H1 (cell line): ENCODE measurements around the gene MAP4K5. TPM values are rescaled to one million over a fixed set of nuclear protein-coding genes. Genes with fewer than 3 reads are reported as not detected.

Source experiments
- CTCF ChIA-PET: fragments of 300-600 bp; sonication (Branson Sonifier 250); formaldehyde crosslinking; loops from one replicate; lab custom pipeline; 2021; ENCODE audit not compliant: partially characterized antibody; lab: Charles Lee
- POLR2A ChIA-PET: fragments of 300-600 bp; sonication (Branson Sonifier 250); formaldehyde crosslinking; loops from one replicate; lab custom pipeline; 2021; ENCODE audit warnings: inconsistent platforms; ENCODE audit not compliant: partially characterized antibody; lab: Charles Lee
- DNase-seq, 2 experiments: peaks; one replicate each; pipeline versions ENCODE4 v3.0.0 to v3.0.0-alpha.2; 2010 to 2022; ENCODE audit warnings: low spot score in 2 of 2, low read depth in 1 of 2, mixed read lengths in 1 of 2
- FAIRE-seq: peaks from 2 replicates; lab custom pipeline; 2011; peaks lifted over from hg19 to GRCh38; lab: Jason Lieb, UNC
- H2AFZ ChIP-seq: 2 replicates; pipeline ENCODE4 v1.8.1; 2012; ENCODE audit warnings: low read length, inconsistent platforms
- H2AK5ac ChIP-seq: 2 replicates; pipeline ENCODE4 v1.6.1; 2013; ENCODE audit warnings: low read depth, low read length
- H2BK120ac ChIP-seq: replicated peaks from 2 replicates; pipeline ENCODE3; 2013; ENCODE audit warnings: low read depth, low read length, inconsistent platforms
- H2BK12ac ChIP-seq: 2 replicates; pipeline ENCODE4 v1.6.1; 2013; ENCODE audit warnings: low read depth, low read length
- H2BK15ac ChIP-seq: 2 replicates; pipeline ENCODE4 v1.6.1; 2013; ENCODE audit warnings: low read length
- H2BK20ac ChIP-seq: 2 replicates; pipeline ENCODE4 v1.6.1; 2013; ENCODE audit warnings: low read length
- H2BK5ac ChIP-seq: 2 replicates; pipeline ENCODE4 v1.6.1; 2013; ENCODE audit warnings: low read depth, low read length
- H3K14ac ChIP-seq: 2 replicates; pipeline ENCODE4 v1.6.1; 2013; ENCODE audit warnings: inconsistent platforms; ENCODE audit not compliant: insufficient read length
- H3K18ac ChIP-seq: 2 replicates; pipeline ENCODE4 v1.6.1; 2013; ENCODE audit warnings: low read length; ENCODE audit errors: extremely low read depth
- H3K23ac ChIP-seq: 2 replicates; pipeline ENCODE4 v1.6.1; 2013; ENCODE audit warnings: inconsistent platforms; ENCODE audit not compliant: insufficient read length
- H3K23me2 ChIP-seq: 2 replicates; pipeline ENCODE4 v1.6.1; 2013; ENCODE audit warnings: low read depth, low read length
- H3K27ac ChIP-seq: 2 replicates; pipeline ENCODE4 v1.6.1; 2011; ENCODE audit warnings: low read depth, low read length, inconsistent platforms
- H3K27me3 ChIP-seq, 4 experiments: replicated peaks in 1 of 4; 1 replicate in 1 of 4; 2 replicates in 3 of 4; pipeline versions ENCODE4 v1.6.1 to v1.8.1; 2011 to 2013; ENCODE audit warnings: low read length in 3 of 4, mild to moderate bottlenecking in 3 of 4, inconsistent platforms in 2 of 4, mixed read lengths in 2 of 4, moderate library complexity in 1 of 4; ENCODE audit not compliant: control insufficient read depth in 3 of 4, insufficient read depth in 3 of 4; ENCODE audit errors: extremely low read depth in 1 of 4
- H3K36me3 ChIP-seq, 4 experiments: 2 replicates each; pipeline versions ENCODE4 v1.6.1 to v1.8.1; 2011 to 2013; ENCODE audit warnings: mild to moderate bottlenecking in 4 of 4, low read length in 3 of 4, moderate library complexity in 2 of 4, control low read depth in 1 of 4, inconsistent platforms in 1 of 4; ENCODE audit not compliant: insufficient read depth in 4 of 4, control insufficient read depth in 2 of 4
- H3K4ac ChIP-seq: replicated peaks from 2 replicates; pipeline ENCODE3; 2013; ENCODE audit warnings: low read length, low read depth, mixed read lengths, inconsistent platforms; ENCODE audit not compliant: insufficient read length
- H3K4me1 ChIP-seq, 4 experiments: replicated peaks in 1 of 4; 1 replicate in 1 of 4; 2 replicates in 3 of 4; pipeline versions ENCODE4 v1.6.1 to v1.8.1; 2011 to 2013; ENCODE audit warnings: low read length in 3 of 4, inconsistent platforms in 2 of 4, mixed read lengths in 1 of 4; ENCODE audit not compliant: insufficient read depth in 4 of 4, control insufficient read depth in 3 of 4
- H3K4me2 ChIP-seq, 2 experiments: 2 replicates each; pipeline versions ENCODE4 v1.6.1 to v1.8.1; 2011 to 2013; ENCODE audit warnings: low read depth in 2 of 2, low read length in 2 of 2, control low read depth in 1 of 2, inconsistent platforms in 1 of 2, mild to moderate bottlenecking in 1 of 2; ENCODE audit not compliant: insufficient read depth in 1 of 2
- H3K4me3 ChIP-seq, 4 experiments: fragments of 200-600, 300-600 bp in 1 of 4; sonication (generic), shearing (Covaris generic), sonication (Bioruptor Twin) in 1 of 4; 2 replicates each; pipeline versions ENCODE4 v1.5.1 to v1.8.1; 2011 to 2016; ENCODE audit warnings: low read length in 4 of 4, low read depth in 3 of 4, control low read depth in 2 of 4, inconsistent platforms in 2 of 4, mild to moderate bottlenecking in 2 of 4, mixed read lengths in 1 of 4, moderate library complexity in 1 of 4; ENCODE audit not compliant: insufficient read depth in 2 of 4; ENCODE audit errors: extremely low read depth in 1 of 4
- H3K56ac ChIP-seq: replicated peaks from 2 replicates; pipeline ENCODE3; 2013; ENCODE audit warnings: low read depth, mild to moderate bottlenecking, mixed read lengths, low read length, inconsistent platforms; ENCODE audit not compliant: insufficient read length
- H3K79me1 ChIP-seq: 2 replicates; pipeline ENCODE4 v1.6.1; 2013; ENCODE audit warnings: low read depth, low read length, control low read depth
- H3K79me2 ChIP-seq, 2 experiments: 2 replicates each; pipeline versions ENCODE4 v1.6.1 to v1.8.1; 2012 to 2013; ENCODE audit warnings: low read length in 2 of 2, mild to moderate bottlenecking in 2 of 2, inconsistent platforms in 1 of 2; ENCODE audit not compliant: insufficient read depth in 2 of 2, control insufficient read depth in 1 of 2
- H3K9ac ChIP-seq, 4 experiments: replicated peaks in 1 of 4; 1 replicate in 1 of 4; 2 replicates in 3 of 4; pipeline versions ENCODE4 v1.6.1 to v1.8.1; 2011 to 2013; ENCODE audit warnings: low read depth in 3 of 4, low read length in 3 of 4, control low read depth in 2 of 4, mild to moderate bottlenecking in 2 of 4, moderate library complexity in 2 of 4, inconsistent platforms in 1 of 4; ENCODE audit errors: extremely low read depth in 1 of 4
- H3K9me3 ChIP-seq, 2 experiments: 2 replicates each; pipeline versions ENCODE4 v1.6.1 to v1.8.1; 2012 to 2013; ENCODE audit warnings: mild to moderate bottlenecking in 2 of 2, moderate library complexity in 2 of 2, control low read depth in 1 of 2, inconsistent platforms in 1 of 2, low read depth in 1 of 2, low read length in 1 of 2, mixed read lengths in 1 of 2; ENCODE audit not compliant: insufficient read depth in 2 of 2
- H4K20me1 ChIP-seq, 2 experiments: replicated peaks in 1 of 2; 2 replicates each; pipeline versions ENCODE3 to v1.8.1; 2011 to 2013; ENCODE audit warnings: inconsistent platforms in 2 of 2, low read length in 2 of 2, mild to moderate bottlenecking in 1 of 2; ENCODE audit not compliant: insufficient read depth in 2 of 2, control insufficient read depth in 1 of 2
- H4K5ac ChIP-seq: 2 replicates; pipeline ENCODE4 v1.6.1; 2013; ENCODE audit warnings: low read length, low read depth, mixed read lengths, inconsistent platforms; ENCODE audit not compliant: insufficient read length
- H4K8ac ChIP-seq: 2 replicates; pipeline ENCODE4 v1.8.0; 2013; ENCODE audit warnings: mild to moderate bottlenecking, moderate library complexity, low read length, inconsistent platforms; ENCODE audit not compliant: insufficient read depth; ENCODE audit errors: extremely low read depth
- H4K91ac ChIP-seq: replicated peaks from 2 replicates; pipeline ENCODE3; 2013; ENCODE audit warnings: low read length, mixed read lengths, inconsistent platforms; ENCODE audit not compliant: insufficient read length
- ASH2L ChIP-seq: fragments of 200-600, 300-600 bp; sonication (generic); IDR thresholded peaks from one replicate; pipeline ENCODE4 v1.7.1; 2017; ENCODE audit warnings: low read length
- BACH1 ChIP-seq: IDR thresholded peaks from 2 replicates; pipeline ENCODE4 v1.6.1; 2012; ENCODE audit warnings: low read length, improper control_type of control experiment
- BRCA1 ChIP-seq: IDR thresholded peaks from 2 replicates; pipeline ENCODE4 v1.6.1; 2012; ENCODE audit warnings: low read depth, low read length, improper control_type of control experiment
- CBX5 ChIP-seq: fragments of 300-800, 300-1000 bp; sonication (generic); IDR thresholded peaks from 2 replicates; pipeline ENCODE4 v1.7.1; 2016; ENCODE audit warnings: antibody characterized with exemption, low read length, low read depth
- CBX8 ChIP-seq: fragments of 300-800, 300-1000 bp; sonication (generic); IDR thresholded peaks from 2 replicates; pipeline ENCODE4 v1.7.1; 2016; ENCODE audit warnings: low read depth, low read length, borderline replicate concordance
- CHD2 ChIP-seq: IDR thresholded peaks from 2 replicates; pipeline ENCODE4 v1.6.1; 2012; ENCODE audit warnings: low read length, improper control_type of control experiment
- EZH2 ChIP-seq: fragments of 200-600 bp; sonication (generic); IDR thresholded peaks from 2 replicates; pipeline ENCODE4 v1.7.1; 2012; ENCODE audit warnings: low read depth, mild to moderate bottlenecking, moderate library complexity, low read length, inconsistent platforms; ENCODE audit not compliant: severe bottlenecking
- MAX ChIP-seq: IDR thresholded peaks from 2 replicates; pipeline ENCODE4 v1.6.1; 2012; ENCODE audit warnings: inconsistent platforms
- POLR2A ChIP-seq, 2 experiments: IDR thresholded peaks; 1 replicate in 1 of 2; 2 replicates in 1 of 2; pipeline ENCODE4 v1.6.1; 2011; ENCODE audit warnings: low read depth in 2 of 2, low read length in 2 of 2, mild to moderate bottlenecking in 2 of 2; ENCODE audit errors: control extremely low read depth in 1 of 2
- POLR2AphosphoS5 ChIP-seq: IDR thresholded peaks from 2 replicates; pipeline ENCODE4 v1.6.1; 2011; ENCODE audit warnings: low read depth, low read length
- RFX5 ChIP-seq: IDR thresholded peaks from 2 replicates; pipeline ENCODE4 v1.6.1; 2011; ENCODE audit warnings: low read depth, low read length, improper control_type of control experiment, borderline replicate concordance
- RXRA ChIP-seq: IDR thresholded peaks from 2 replicates; pipeline ENCODE4 v1.6.1; 2011; ENCODE audit warnings: low read depth, mild to moderate bottlenecking, low read length, moderate library complexity; ENCODE audit not compliant: insufficient read depth
- SIX5 ChIP-seq: IDR thresholded peaks from 2 replicates; pipeline ENCODE4 v1.6.1; 2011; ENCODE audit warnings: mild to moderate bottlenecking, low read depth, low read length
- SP1 ChIP-seq: IDR thresholded peaks from 2 replicates; pipeline ENCODE4 v1.6.1; 2011; ENCODE audit warnings: low read depth, low read length
- TEAD4 ChIP-seq: IDR thresholded peaks from 2 replicates; pipeline ENCODE4 v1.6.1; 2012; ENCODE audit warnings: low read depth, low read length, inconsistent platforms, mixed read lengths
- WGBS, 2 experiments: shearing (Covaris generic) in 1 of 2; methylation state at CpG; one replicate each; pipeline versions ENCODE4 v1.1.6 to v1.1.7; 2013 to 2015; ENCODE audit warnings: low lambda C conversion rate in 2 of 2, mixed read lengths in 2 of 2, inconsistent platforms in 1 of 2, low coverage in 1 of 2, missing lambda C conversion rate in 1 of 2; ENCODE audit not compliant: insufficient replicate concordance in 2 of 2, insufficient coverage in 1 of 2, insufficient read length in 1 of 2; ENCODE audit errors: extremely low coverage in 1 of 2, missing lambda C conversion rate in 1 of 2; 5-methylcytosine and 5-hydroxymethylcytosine counted together
- polyA plus RNA-seq, 7 experiments: library from polyadenylated mRNA; depleted of rRNA in 3 of 7; stranded (reverse) in 5 of 7; unstranded in 2 of 7; fragments of >200 nt in 5 of 7; fragments of 200-250 nt in 2 of 7; gene quantifications; 1 replicate in 5 of 7; 2 replicates in 1 of 7; 4 replicates in 1 of 7; pipeline versions ENCODE4 v1.2.1 to v1.2.3, GENCODE V29; 2011 to 2013; ENCODE audit warnings: missing spikeins in 2 of 7, mixed read lengths in 2 of 7
- total RNA-seq: library from RNA; stranded (reverse); fragmentation: NEBNext Ultra II Directional; extraction: Animal tissue kit (Norgen Biotek cat#: 25700); gene quantifications from 2 replicates; pipeline ENCODE4 v1.2.1, GENCODE V29; 2021

MAP4K5 gene
- total and polyA plus RNA-seq, 2 of the 8 experiments (the other 6 are each of a cell fraction or from before 2014, with no cell fraction given): 7.6 to 34.5 TPM

GRCh38 chr14:50510157-50510556 is 22.2 kb downstream of the MAP4K5 start:
- Histone ChIP-seq H3K18ac (no peak overlapping the region), H2AFZ (no peak overlapping the region), H2BK120ac (no peak overlapping the region), H2AK5ac (no peak overlapping the region), H3K27ac (no peak overlapping the region), H3K4me2 (no peak overlapping the region), H3K79me2 (peaks cover 0 to 72% of the 10 kb centered on the region in 2 experiments; a peak in 3 of 4 replicates), H2BK5ac (no peak overlapping the region), H3K9me3 (no peaks in the 10 kb centered on the region), H3K4me3 (no peak overlapping the region), H3K79me1 (no peaks in the 10 kb centered on the region; the same call in 1 of the 2 replicates), H4K20me1 (no peaks in the 10 kb centered on the region), H3K23ac (no peak overlapping the region), H2BK20ac (no peak overlapping the region), H3K27me3 (no peaks in the 10 kb centered on the region), H3K4me1 (no peaks in the 10 kb centered on the region), H4K91ac (no peak overlapping the region), H2BK12ac (no peak overlapping the region), H3K36me3 (no peaks in the 10 kb centered on the region), H3K56ac (no peak overlapping the region), H4K8ac (no peak overlapping the region), H3K9ac (no peak overlapping the region), H3K23me2 (no peaks in the 10 kb centered on the region; the same call in 1 of the 2 replicates), H2BK15ac (no peak overlapping the region), H3K4ac (no peak overlapping the region), H3K14ac (no peak overlapping the region), H4K5ac (no peak overlapping the region)
- 91% methylated on average over 7 of the region's 7 CpGs; no CpG with 5 or more reads in 1 of the 2 experiments for WGBS, 2 experiments
- TF ChIP-seq BRCA1: no peak
- TF ChIP-seq POLR2A (IDR thresholded peaks at IDR 0.05; ENCODE audit: control extremely low read depth in 1 of 2, low read depth in 2 of 2, low read length in 2 of 2): no peak
- no peak for TF ChIP-seq CBX5
- TF ChIP-seq CBX8: no peak
- TF ChIP-seq RXRA: no peak
- no peak for TF ChIP-seq TEAD4
- TF ChIP-seq POLR2AphosphoS5: no peak
- no peak for TF ChIP-seq BACH1
- TF ChIP-seq SP1: no peak
- no peak for TF ChIP-seq SIX5
- no peak for TF ChIP-seq MAX
- TF ChIP-seq RFX5: no peak
- no peak for TF ChIP-seq CHD2
- TF ChIP-seq EZH2: no peak
- TF ChIP-seq ASH2L: no peak
- CTCF ChIA-PET: interaction anchor here (0.8 to 1.2 kb wide), 2 partner anchors 12 to 22 kb away, joined by 3 read pairs; partner anchors contain the start of gene MAP4K5
- FAIRE-seq (no peak), DNase-seq (no peak)
- POLR2A ChIA-PET: no interaction called here
